GM12891 (cell line): Measurements from ENCODE around the gene SETD4.
"Not testable (repeated sequence)": the region's sequence is repeated elsewhere in the genome, so short reads cannot be mapped to it uniquely, and the experiment has no call there.

Experiments used
- POLR2A ChIP-seq: IDR thresholded peaks from 2 replicates; pipeline ENCODE4 v1.6.1; 2011; ENCODE audit warnings: low read depth, low read length, control low read depth
- POLR2AphosphoS5 ChIP-seq: IDR thresholded peaks from 2 replicates; pipeline ENCODE4 v1.6.1; 2011; ENCODE audit warnings: low read depth, low read length, control low read depth
- POU2F2 ChIP-seq: IDR thresholded peaks from 2 replicates; pipeline ENCODE4 v1.6.1; 2011; ENCODE audit warnings: low read depth, mild to moderate bottlenecking, control low read depth, low read length, moderate library complexity
- SPI1 ChIP-seq: IDR thresholded peaks from 2 replicates; pipeline ENCODE4 v1.6.1; 2011; ENCODE audit warnings: low read depth, low read length, control low read depth
- TAF1 ChIP-seq: IDR thresholded peaks from 2 replicates; pipeline ENCODE4 v1.6.1; 2011; ENCODE audit warnings: low read depth, low read length, control low read depth

DNA sequence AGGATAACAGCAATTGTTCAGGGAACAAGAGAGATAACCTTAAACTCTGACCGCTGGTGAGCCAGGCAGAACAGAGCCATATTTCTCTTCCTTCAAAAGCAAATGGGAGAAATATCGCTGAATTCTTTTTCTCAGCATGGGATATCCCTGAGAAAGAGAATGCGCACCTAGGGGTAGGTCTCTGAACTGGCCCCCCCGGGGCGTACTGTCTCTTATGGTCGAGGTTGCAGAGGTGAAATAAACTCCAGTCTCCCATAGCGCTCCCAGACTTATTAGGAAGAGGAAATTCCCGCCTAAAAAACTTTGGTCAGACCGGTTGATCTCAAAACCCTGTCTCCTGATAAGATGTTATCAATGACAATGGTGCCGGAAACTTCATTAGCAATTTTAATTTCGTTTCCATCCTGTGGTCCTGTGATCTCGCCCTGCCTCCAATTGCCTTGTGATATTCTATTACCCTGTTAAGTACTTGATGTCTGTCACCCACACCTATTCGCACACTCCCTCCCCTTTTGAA, 39.4 kb upstream of the SETD4 start:
- TF ChIP-seq POLR2A, TAF1, POLR2AphosphoS5, POU2F2, SPI1: not testable (repeated sequence)
